ENCODE measurements around the gene DGKH. TPM values are rescaled to one million over a fixed set of nuclear protein-coding genes. Genes with fewer than 3 reads are reported as not detected.

DGKH gene
- total RNA-seq, 1 experiment from 2014 or later: 5.2 TPM

GRCh38 chr13:42116225-42116624, 67.8 kb downstream of the DGKH start:
- H3K4me1 Mint-ChIP-seq (ENCODE audit: low read depth, unreplicated experiment): no peaks in the 10 kb centered on the region
- no peaks in the 10 kb centered on the region for H3K9me3 Mint-ChIP-seq (ENCODE audit: unreplicated experiment)
- H3K27me3 Mint-ChIP-seq (ENCODE audit: insufficient read depth, unreplicated experiment): no peaks in the 10 kb centered on the region
- no peak overlapping the region for H3K27ac Mint-ChIP-seq (ENCODE audit: unreplicated experiment)
- BruUV-seq (replicated peaks): no TSS peak
- TF ChIP-seq CTCF (IDR thresholded peaks at IDR 0.05; ENCODE audit: insufficient read depth in 1 of 2, low read depth in 1 of 2, low read length in 1 of 2, severe bottlenecking in 1 of 2, unreplicated experiment in 1 of 2): no peak
- Histone ChIP-seq H3K36me3 (ENCODE audit: control insufficient read depth, insufficient read depth, low read length) (no peaks in the 10 kb centered on the region), H3K4me3 (ENCODE audit: low read depth, low read length) (no peak overlapping the region), H3K9me3 (no peaks in the 10 kb centered on the region), H3K4me1 (peaks cover 11% of the 10 kb centered on the region), H3K27me3 (replicated peaks; ENCODE audit: control insufficient read depth, insufficient read depth, low read length) (no peaks in the 10 kb centered on the region)
- DNase-seq: peak in 1 of 2 experiments; percentile 28
- H3K36me3 Mint-ChIP-seq (ENCODE audit: insufficient read depth, unreplicated experiment): no peaks in the 10 kb centered on the region
- POLR2A ChIA-PET: no interaction called here
- intact Hi-C loops (cut with micrococcal nuclease; ENCODE audit: unreplicated experiment): loop anchor here (10.0 kb wide), 1 partner anchor 761 kb away; no protein-coding TSS in a partner anchor
- CTCF ChIA-PET: no interaction called here
- no peak overlapping the region for H3K4me3 Mint-ChIP-seq (ENCODE audit: unreplicated experiment)

DNA sequence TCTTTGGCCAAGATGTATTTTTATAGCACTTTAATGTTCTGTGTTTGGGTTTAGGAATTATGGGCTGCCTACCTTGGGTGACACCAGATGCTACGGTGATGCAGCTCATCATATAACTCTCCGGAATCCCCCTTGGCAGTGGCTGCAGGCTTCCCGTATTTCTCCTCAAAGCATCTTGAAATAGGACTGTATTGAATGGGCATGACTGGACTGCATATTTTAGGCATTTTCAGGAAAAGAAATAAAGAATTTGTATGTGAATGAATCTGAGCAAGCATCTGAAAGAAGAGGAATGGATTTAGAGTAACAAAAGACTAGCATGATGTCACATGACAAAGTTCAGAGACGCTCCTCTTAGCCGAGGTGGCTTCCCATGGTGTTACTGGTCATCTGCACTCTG, 70.6 kb downstream of the DGKH start:
- DNase-seq: no peak
- ChIA-PET CTCF (no interaction called here), POLR2A (no interaction called here)
- intact Hi-C loops (cut with micrococcal nuclease; ENCODE audit: unreplicated experiment): loop anchor here (10.0 kb wide), 1 partner anchor 764 kb away; no protein-coding TSS in a partner anchor
- Mint-ChIP-seq H3K9me3 (ENCODE audit: unreplicated experiment) (no peaks in the 10 kb centered on the region), H3K27me3 (ENCODE audit: insufficient read depth, unreplicated experiment) (no peaks in the 10 kb centered on the region), H3K27ac (ENCODE audit: unreplicated experiment) (no peak overlapping the region), H3K36me3 (ENCODE audit: insufficient read depth, unreplicated experiment) (no peaks in the 10 kb centered on the region), H3K4me3 (ENCODE audit: unreplicated experiment) (no peak overlapping the region), H3K4me1 (ENCODE audit: low read depth, unreplicated experiment) (no peaks in the 10 kb centered on the region)
- TF ChIP-seq CTCF (IDR thresholded peaks at IDR 0.05; ENCODE audit: insufficient read depth in 1 of 2, low read depth in 1 of 2, low read length in 1 of 2, severe bottlenecking in 1 of 2, unreplicated experiment in 1 of 2): no peak
- no peaks in the 10 kb centered on the region for H3K27me3 ChIP-seq (replicated peaks; ENCODE audit: control insufficient read depth, insufficient read depth, low read length)
- no peaks in the 10 kb centered on the region for H3K9me3 ChIP-seq
- H3K36me3 ChIP-seq (ENCODE audit: control insufficient read depth, insufficient read depth, low read length): no peaks in the 10 kb centered on the region
- H3K4me3 ChIP-seq (ENCODE audit: low read depth, low read length): no peak overlapping the region
- H3K4me1 ChIP-seq: peaks cover 11% of the 10 kb centered on the region
- no TSS peak for BruUV-seq (replicated peaks)

- no peaks in the 10 kb centered on the region for H3K4me1 Mint-ChIP-seq (ENCODE audit: low read depth, unreplicated experiment)
- ChIA-PET CTCF (no interaction called here), POLR2A (no interaction called here)
- no peaks in the 10 kb centered on the region for H3K27me3 Mint-ChIP-seq (ENCODE audit: insufficient read depth, unreplicated experiment)
- H3K36me3 ChIP-seq (ENCODE audit: control insufficient read depth, insufficient read depth, low read length): no peaks in the 10 kb centered on the region
- no peak for TF ChIP-seq CTCF (IDR thresholded peaks at IDR 0.05; ENCODE audit: insufficient read depth in 1 of 2, low read depth in 1 of 2, low read length in 1 of 2, severe bottlenecking in 1 of 2, unreplicated experiment in 1 of 2)
- no TSS peak for BruUV-seq (replicated peaks)
- no peaks in the 10 kb centered on the region for H3K27me3 ChIP-seq (replicated peaks; ENCODE audit: control insufficient read depth, insufficient read depth, low read length)
- no peak overlapping the region for H3K4me3 ChIP-seq (ENCODE audit: low read depth, low read length)
- H3K27ac Mint-ChIP-seq (ENCODE audit: unreplicated experiment): no peak overlapping the region
- H3K4me3 Mint-ChIP-seq (ENCODE audit: unreplicated experiment): no peak overlapping the region
- H3K36me3 Mint-ChIP-seq (ENCODE audit: insufficient read depth, unreplicated experiment): no peaks in the 10 kb centered on the region
- peaks cover 11% of the 10 kb centered on the region for H3K4me1 ChIP-seq
- no peak for DNase-seq
- intact Hi-C loops (cut with micrococcal nuclease; ENCODE audit: unreplicated experiment): loop anchor here (10.0 kb wide), 1 partner anchor 765 kb away; no protein-coding TSS in a partner anchor
- no peaks in the 10 kb centered on the region for H3K9me3 Mint-ChIP-seq (ENCODE audit: unreplicated experiment)
- no peaks in the 10 kb centered on the region for H3K9me3 ChIP-seq
Observed at GRCh38 chr13:42119875-42120274, 71.4 kb downstream of the DGKH start.
